NCI-H510A treated with DMSO at 0.1 percent for 48 hours (cell line): Measurements from ENCODE around the gene ERAP2.
"Not testable (repeated sequence)": the region's sequence is repeated elsewhere in the genome, so short reads cannot be mapped to it uniquely, and the experiment has no call there.

ENCODE experiments used
- DNase-seq: peaks from one replicate; lab custom pipeline; 2025; lab: John Stamatoyannopoulos, UW

ERAP2 gene

GRCh38 chr5:96896806-96897205 is 20.5 kb downstream of the ERAP2 start:
- no peak for DNase-seq

DNA sequence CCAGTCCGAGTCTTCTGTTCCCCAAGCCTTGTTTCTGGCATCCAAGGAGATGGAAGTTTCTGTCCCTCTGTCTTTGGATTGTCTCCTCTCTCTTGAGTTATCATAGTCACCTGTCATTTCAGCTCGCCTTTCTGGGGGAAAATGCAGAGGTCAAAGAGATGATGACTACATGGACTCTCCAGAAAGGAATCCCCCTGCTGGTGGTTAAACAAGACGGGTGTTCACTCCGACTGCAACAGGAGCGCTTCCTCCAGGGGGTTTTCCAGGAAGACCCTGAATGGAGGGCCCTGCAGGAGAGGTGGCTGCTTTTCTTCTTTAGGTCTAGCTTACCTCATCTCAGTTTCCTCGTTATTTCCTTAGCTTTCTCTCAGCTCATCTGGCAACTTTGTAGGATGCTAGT is 25.1 kb downstream of the ERAP2 start:
- DNase-seq, result no peak

DNA sequence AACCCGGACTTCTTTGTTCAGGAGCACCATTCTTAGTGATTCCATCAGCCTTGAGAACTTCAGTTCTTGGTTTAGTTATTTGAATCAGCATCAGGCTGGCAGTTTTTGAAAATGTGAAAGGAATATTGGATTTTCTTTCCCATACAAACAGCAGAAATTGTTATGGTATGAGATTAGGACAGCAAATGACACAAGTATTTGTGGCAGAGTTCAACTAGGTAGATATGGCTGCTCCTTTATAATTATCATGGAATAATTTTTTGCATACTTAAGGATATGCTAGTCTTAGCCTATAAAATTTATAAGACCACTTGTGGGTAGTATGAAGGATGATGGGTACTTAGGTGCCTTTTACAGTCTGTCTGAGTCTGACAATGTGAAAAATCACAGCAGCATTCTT is 25.5 kb downstream of the ERAP2 start:
- DNase-seq, result no peak

DNA sequence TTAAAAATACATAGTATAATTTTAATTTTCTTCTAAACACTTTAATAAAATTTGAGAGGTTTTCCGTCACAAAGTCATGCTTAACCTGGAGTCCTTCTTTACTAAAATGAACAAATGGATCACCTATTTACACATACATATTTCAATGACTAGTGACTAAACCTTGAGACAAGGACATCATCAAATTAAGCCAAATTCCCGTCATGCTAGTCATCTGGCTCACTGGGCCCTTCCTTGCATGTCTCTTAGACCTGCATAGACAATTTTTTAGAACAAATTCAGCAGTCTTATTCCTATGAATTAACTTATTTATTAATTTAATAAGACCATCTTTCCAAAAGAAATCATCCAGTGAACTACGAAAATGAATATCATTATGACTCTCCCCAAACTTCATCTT is 26.6 kb downstream of the ERAP2 start:
- DNase-seq, result no peak

- no peak for DNase-seq
These were observed 27.0 kb downstream of the ERAP2 start for GRCh38 chr5:96903300-96903699.

- no peak for DNase-seq
These were observed 28.0 kb downstream of the ERAP2 start for GRCh38 chr5:96904054-96904931.

- no peak for DNase-seq
These were observed 29.6 kb downstream of the ERAP2 start for GRCh38 chr5:96905864-96906263.

- no peak for DNase-seq
These were observed 32.7 kb downstream of the ERAP2 start for GRCh38 chr5:96909003-96909402.

- DNase-seq, result no peak
These were observed 33.1 kb downstream of the ERAP2 start for GRCh38 chr5:96909435-96909834.

DNA sequence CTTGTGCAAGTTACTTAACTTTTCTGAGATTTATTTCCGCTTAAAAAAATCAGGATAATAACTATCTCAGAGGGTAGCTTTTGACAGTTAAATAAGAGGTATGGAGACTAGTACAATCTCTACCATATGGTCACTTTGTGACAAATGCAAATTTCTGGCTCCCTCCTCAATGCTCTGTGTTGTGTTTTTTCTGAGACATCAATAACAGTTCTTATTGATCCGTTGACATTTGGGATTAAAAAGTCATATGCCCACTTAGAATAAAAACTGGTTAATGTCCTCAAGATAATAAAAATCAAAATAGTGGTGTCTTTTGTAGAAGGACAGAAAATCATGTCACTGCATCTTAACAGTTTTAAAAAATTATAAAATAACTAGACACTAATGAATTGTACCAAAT is 34.8 kb downstream of the ERAP2 start:
- DNase-seq, result no peak

- no peak for DNase-seq
These were observed 36.9 kb downstream of the ERAP2 start for GRCh38 chr5:96913233-96913632.

DNA sequence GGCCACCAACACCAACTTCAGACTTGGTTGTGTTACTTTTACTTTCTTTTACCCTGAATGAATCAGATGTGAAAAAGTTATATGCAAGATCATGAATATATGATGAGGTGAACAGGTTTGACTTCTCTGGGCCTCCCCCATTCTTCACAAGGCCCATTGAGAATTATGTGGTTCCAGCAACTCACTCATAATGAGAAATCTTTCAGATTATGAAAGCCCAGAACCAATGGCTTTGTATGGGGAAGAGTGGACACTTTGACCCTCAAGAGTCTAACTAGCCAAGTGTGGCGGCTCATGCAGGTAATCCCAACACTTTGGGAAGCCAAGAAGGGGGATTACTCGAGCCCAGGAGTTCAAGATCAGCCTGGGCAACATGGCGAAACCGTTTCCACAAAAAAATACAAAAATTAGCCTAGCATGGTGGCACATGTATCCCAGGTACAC is 43.5 kb downstream of the ERAP2 start:
- no peak for DNase-seq

DNA sequence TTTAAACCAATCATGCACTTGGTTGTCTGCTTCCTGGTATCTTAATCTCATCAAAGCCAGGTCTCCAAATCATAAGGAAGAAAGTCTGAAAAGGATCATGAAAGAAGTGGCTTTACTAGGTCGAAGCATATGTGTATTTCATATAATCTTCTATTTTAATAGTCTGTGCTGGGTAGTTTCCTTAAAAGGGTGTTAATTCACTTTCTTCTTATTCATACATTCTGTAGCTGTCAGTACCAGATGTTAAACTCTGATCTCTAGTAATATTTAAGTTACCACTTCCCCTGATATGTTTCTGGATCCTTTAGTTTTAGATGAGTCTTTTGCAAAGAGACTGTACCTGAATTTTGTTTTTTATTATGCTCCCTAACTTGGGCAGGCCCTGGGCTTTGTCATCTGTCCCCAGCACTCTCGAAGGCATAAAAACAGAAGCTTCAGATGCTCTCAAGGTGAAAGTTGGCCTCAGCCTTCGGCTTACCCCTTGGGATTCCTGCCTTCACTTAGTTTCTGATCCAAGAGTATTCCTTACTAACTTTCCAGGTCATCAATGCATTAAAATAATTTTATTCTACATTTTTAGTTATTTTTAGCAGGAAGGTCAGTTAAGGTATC is 44.5 kb downstream of the ERAP2 start:
- no peak for DNase-seq

- DNase-seq, result no peak
These were observed 46.4 kb downstream of the ERAP2 start for GRCh38 chr5:96922499-96923244.

- no peak for DNase-seq
These were observed 47.7 kb downstream of the ERAP2 start for GRCh38 chr5:96924016-96924443.

DNA sequence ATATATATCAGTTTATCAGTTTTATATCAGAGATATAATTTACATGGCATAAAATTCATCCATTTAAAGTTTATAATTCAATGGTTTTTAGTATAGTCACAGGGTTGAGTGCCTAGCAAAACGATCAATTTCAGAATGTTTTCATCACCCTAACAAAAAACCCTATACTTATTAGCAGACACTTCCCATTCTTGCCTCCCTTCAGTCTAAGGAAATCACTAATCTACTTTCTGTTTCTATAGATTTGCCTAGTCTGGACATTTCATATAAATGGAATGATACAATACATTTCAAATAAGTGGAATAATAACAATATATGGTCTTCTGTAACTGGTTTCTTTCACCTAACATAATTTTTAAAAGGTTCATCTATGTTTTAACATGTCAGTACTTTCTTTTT is 50.0 kb downstream of the ERAP2 start:
- no peak for DNase-seq

DNA sequence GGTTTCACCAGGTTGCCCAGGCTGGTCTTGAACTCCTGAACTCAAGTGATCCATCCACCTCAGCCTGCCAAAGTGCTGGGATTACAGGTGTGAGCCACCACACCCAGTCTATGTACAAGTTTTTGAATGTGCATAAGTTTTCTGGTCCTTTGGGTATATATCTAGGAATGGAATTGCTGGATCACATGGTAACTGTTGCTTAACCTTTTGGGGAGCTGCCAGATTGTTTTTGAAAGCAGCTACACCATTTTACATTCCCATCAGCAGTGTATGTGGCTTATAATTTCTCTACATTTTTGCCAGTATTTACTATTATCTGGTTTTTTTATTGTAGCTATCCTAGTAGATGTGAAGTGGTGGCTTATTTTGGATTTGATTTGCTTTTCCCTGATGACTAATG is 50.7 kb downstream of the ERAP2 start:
- DNase-seq, result no peak

- DNase-seq, result no peak
These were observed 52.8 kb downstream of the ERAP2 start for GRCh38 chr5:96928931-96929708.

DNA sequence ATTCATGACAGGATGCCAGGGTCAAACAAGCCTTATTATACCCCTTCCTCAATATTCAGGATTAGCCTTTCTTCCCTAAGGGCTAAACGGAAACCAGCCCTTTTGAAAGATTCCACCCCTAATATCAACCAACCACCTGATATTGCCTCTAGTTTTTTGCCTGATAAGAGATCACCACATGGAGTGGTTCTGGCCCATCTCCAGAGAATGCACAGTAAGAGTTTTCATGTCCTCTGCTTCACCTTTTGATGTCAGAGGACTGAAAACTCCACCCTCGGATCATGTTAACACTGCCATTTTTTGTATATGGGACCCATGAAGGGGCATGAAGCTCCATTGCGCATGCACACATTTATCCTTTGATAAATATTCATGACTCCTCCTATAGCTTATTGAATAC is 53.8 kb downstream of the ERAP2 start:
- no peak for DNase-seq

- DNase-seq, result no peak
These were observed 54.3 kb downstream of the ERAP2 start for GRCh38 chr5:96930589-96930988.

GRCh38 chr5:96931037-96931436 is 54.7 kb downstream of the ERAP2 start:
- not testable (repeated sequence) for DNase-seq

DNA sequence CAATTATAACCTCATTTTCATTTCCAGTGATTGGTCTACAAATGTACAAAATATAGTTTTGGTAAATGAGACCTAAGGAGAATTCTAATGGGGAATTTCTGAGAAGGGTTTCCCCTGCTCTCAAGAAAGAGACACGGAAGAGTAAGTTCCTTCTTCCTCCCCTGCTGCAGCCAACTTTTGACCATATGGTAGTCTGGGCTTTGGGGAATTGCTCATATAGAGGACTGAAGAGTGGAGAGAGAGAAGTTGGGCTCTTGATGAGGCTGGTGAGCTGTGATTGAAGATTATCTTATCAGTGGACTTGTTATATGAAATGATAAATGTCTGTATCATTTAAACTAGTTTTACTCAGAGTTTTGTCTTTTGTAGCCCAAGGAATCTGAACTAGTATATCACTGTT is 55.3 kb downstream of the ERAP2 start:
- DNase-seq, result no peak
